BJ (cell line): ENCODE measurements around the gene GEMIN5. TPM values are rescaled to one million over a fixed set of nuclear protein-coding genes. Genes with fewer than 3 reads are reported as not detected.
"Not testable (repeated sequence)": the region's sequence is repeated elsewhere in the genome, so short reads cannot be mapped to it uniquely, and the experiment has no call there.

ENCODE experiments used
- CTCF ChIA-PET: fragments of 350-600 bp; formaldehyde crosslinking; extraction: SDS; loops from one replicate; lab custom pipeline; 2021; ENCODE audit warnings: antibody characterized with exemption, inconsistent platforms; lab: Yijun Ruan, JAX
- POLR2A ChIA-PET: fragments of 300-600 bp; sonication (Branson Sonifier 250); formaldehyde crosslinking; extraction: SDS; loops from one replicate; lab custom pipeline; 2021; ENCODE audit warnings: antibody characterized with exemption; lab: Charles Lee
- DNase-seq: peaks from one replicate; pipeline ENCODE4 v3.0.0-alpha.2; 2011; ENCODE audit warnings: low read depth
- H3K27me3 ChIP-seq: 2 replicates; pipeline ENCODE4 v1.6.0; 2011; ENCODE audit warnings: low read length; ENCODE audit not compliant: control insufficient read depth, insufficient read depth
- H3K36me3 ChIP-seq: 2 replicates; pipeline ENCODE4 v1.5.1; 2011; ENCODE audit warnings: low read length; ENCODE audit not compliant: control insufficient read depth, insufficient read depth
- H3K4me3 ChIP-seq: 2 replicates; pipeline ENCODE4 v1.5.1; 2011; ENCODE audit warnings: low read depth, mild to moderate bottlenecking, control low read depth, low read length
- polyA plus RNA-seq: library from polyadenylated mRNA; depleted of rRNA; stranded (reverse); fragments of >200 nt; gene quantifications from 2 replicates; pipeline ENCODE4 v1.2.3, GENCODE V29; 2011
- TF ChIP-seq, protein P1 (sequence below): IDR thresholded peaks from 2 replicates; pipeline ENCODE4 v1.5.1; 2011; ENCODE audit warnings: low read depth, mild to moderate bottlenecking, control low read depth, inconsistent platforms, low read length, moderate library complexity; ENCODE audit not compliant: insufficient read depth

Gene GEMIN5
- polyA plus RNA-seq, 1 experiment: 7.5 TPM

DNA sequence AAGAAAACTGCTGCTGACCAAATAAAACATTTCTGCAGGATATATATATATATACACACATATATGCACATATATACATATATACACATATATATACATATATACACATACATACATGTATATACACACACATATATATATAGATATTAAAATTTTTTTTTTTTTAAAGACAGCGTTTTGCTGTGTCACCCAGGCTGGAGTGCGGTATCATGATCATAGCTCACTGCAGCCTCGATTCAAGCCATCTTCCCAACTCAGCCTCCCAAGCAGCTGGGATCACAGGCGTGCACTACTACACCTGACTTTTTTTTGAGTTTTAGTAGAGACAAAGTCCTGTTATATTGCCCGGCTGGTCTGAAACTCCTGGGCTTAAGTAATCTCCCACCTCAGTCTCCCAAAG is 5.5 kb upstream of the GEMIN5 start:
- Histone ChIP-seq H3K4me3 (no peak overlapping the region), H3K36me3 (no peaks in the 10 kb centered on the region), H3K27me3 (no peaks in the 10 kb centered on the region)
- DNase-seq: no peak
- TF ChIP-seq, protein P1, sequence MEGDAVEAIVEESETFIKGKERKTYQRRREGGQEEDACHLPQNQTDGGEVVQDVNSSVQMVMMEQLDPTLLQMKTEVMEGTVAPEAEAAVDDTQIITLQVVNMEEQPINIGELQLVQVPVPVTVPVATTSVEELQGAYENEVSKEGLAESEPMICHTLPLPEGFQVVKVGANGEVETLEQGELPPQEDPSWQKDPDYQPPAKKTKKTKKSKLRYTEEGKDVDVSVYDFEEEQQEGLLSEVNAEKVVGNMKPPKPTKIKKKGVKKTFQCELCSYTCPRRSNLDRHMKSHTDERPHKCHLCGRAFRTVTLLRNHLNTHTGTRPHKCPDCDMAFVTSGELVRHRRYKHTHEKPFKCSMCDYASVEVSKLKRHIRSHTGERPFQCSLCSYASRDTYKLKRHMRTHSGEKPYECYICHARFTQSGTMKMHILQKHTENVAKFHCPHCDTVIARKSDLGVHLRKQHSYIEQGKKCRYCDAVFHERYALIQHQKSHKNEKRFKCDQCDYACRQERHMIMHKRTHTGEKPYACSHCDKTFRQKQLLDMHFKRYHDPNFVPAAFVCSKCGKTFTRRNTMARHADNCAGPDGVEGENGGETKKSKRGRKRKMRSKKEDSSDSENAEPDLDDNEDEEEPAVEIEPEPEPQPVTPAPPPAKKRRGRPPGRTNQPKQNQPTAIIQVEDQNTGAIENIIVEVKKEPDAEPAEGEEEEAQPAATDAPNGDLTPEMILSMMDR: no peak
- ChIA-PET POLR2A (no interaction called here), CTCF (interaction anchor here (1.3 to 1.9 kb wide), 2 partner anchors 196 to 203 kb away, joined by 4 to 7 read pairs; no protein-coding TSS in a partner anchor)

DNA sequence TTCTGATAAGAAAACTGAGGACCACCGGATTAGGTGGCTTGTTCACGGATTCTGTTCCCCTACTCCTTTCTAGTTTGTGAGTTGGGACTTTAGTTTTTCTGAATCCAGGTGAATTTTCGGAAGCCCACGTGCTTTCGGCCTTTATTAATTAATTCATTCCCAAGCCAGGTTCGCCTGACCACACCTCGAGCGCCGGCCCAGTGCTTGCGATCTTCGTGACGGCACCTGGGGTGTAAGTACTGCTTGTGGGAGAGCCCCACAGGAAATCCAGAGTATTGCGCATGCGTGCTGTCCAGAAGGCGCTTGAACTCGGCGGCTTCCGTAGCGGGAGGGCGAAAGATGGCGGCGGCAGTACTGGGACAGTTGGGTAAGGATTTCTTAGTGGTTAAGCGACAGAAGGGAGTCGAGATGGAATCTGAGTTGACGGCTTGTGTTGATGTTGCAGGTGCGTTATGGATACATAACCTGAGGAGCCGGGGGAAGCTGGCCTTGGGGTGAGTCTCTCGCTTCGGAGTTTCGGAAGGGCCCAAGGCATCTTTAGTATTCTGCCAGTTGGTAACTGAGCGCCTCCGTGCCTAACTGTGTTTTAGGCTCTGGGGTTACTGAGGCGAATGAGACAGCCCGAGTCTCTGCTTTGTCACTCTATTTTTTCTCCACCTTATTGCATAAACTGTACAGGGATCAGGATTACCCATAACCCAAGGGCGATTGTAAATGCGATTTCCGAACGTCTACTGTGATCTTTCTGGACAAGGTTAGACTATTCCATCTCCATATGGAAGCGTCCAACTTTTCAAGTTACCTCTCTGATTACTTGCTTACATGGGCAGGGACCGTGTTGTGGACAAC is 3.0 kb upstream of the GEMIN5 start, which contains the start of gene MRPL22:
Gene MRPL22 (plus strand): TSS at position 302 of the 849 bp plus-strand sequence. CDS start 38 bp downstream, at position 340.
- H3K27me3 ChIP-seq: no peaks in the 10 kb centered on the region

DNA sequence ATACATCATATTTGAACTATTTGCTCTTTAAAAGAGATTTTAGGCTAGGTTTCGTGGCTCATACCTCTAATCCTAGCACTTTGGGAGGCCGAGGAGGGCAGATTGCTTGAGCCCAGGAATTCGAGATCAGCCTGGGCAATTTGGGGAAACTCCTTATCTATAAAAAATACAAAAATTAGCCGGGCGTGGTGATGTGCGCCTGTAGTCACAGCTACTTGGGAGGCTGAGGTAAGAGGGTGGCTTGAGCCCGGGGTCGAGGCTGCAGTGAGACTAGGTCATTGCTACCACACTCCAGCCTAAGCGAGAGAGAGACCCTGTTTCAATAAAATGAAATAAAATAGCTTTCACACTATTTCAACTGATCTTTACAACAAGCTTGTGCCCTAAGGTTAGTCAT is 2.4 kb upstream of the GEMIN5 start:
- TF ChIP-seq, protein P1: no peak

More for the DNA sequence above, 3.0 kb upstream of the GEMIN5 start, which contains the start of gene MRPL22:
- DNase-seq: peak; percentile 60
- ChIA-PET CTCF (no interaction called here), POLR2A (no interaction called here)
- TF ChIP-seq, protein P1: no peak
- Histone ChIP-seq H3K36me3 (no peaks in the 10 kb centered on the region), H3K4me3 (peak within 1 kb of the TSS; percentile 62)

DNA sequence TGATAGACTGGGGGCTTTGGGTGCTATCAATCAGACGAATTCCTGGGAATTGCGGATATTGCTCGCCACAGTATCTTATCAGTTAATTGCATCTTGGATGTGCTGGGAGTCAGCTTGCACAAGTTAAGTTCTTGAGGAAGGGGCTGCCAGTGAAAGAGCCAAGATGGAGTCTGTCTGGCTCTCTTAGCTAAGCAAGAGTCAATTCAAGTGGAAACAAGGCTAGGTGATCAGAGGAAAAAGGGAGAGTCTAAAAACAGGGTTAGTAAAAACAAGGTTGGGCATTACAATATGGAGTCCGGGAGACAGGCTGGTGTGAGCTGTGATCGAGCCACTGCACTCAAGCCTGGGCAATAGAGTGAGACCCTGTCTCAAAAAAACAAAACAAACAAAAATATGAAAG is 1.4 kb upstream of the GEMIN5 start:
- H3K36me3 ChIP-seq, POLR2A ChIA-PET, H3K4me3 ChIP-seq, CTCF ChIA-PET, DNase-seq, H3K27me3 ChIP-seq: not testable (repeated sequence)

More for the DNA sequence above, 2.4 kb upstream of the GEMIN5 start:
- no peaks in the 10 kb centered on the region for H3K27me3 ChIP-seq
- H3K4me3 ChIP-seq: peak overlapping the region; percentile 62; the same call in 1 of the 2 replicates
- no peaks in the 10 kb centered on the region; the same call in none of the 2 replicates for H3K36me3 ChIP-seq
- DNase-seq: no peak
- POLR2A ChIA-PET: no interaction called here
- CTCF ChIA-PET: no interaction called here

DNA sequence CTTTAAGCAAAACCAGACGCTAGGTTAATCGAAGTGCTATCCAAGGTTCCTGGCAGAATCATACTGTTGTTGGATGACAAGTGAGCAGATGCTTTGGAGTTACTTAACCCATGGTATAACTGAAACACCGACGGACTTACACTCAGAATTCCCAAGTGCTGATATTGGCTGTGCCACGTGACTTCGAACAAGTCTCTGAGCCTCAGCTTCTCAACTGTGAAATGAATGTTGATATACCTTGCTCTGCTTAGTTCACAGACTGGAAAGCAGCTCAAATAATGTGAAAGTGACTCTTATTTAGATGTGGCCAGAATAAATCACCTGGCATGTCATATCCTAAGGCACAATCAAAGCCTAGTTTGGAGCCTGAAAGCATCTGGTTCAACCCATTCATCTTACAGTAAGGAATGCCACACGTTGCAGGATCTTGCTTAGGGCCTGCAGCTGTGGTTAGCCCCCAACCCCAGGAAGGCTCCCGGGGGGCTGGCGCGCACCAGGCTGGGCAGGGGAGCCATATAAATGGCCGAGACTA is 759 bp downstream of the GEMIN5 start:
- no peak for DNase-seq
- H3K27me3 ChIP-seq: no peaks in the 10 kb centered on the region
- peak overlapping the region; percentile 93 for H3K4me3 ChIP-seq
- ChIA-PET CTCF (interaction anchor here (0.6 kb wide), 1 partner anchor 10 kb away, joined by 3 read pairs; no protein-coding TSS in a partner anchor), POLR2A (no interaction called here)
- no peaks in the 10 kb centered on the region; the same call in none of the 2 replicates for H3K36me3 ChIP-seq
- TF ChIP-seq, protein P1: no peak
